ENCODE data around the gene NMRK1. TPM values are rescaled to one million over a fixed set of nuclear protein-coding genes. Genes with fewer than 3 reads are reported as not detected.

The NMRK1 gene
- total RNA-seq, 4 donors from 2014 or later = 25.7 to 43.5 (median 33.4) TPM

DNA sequence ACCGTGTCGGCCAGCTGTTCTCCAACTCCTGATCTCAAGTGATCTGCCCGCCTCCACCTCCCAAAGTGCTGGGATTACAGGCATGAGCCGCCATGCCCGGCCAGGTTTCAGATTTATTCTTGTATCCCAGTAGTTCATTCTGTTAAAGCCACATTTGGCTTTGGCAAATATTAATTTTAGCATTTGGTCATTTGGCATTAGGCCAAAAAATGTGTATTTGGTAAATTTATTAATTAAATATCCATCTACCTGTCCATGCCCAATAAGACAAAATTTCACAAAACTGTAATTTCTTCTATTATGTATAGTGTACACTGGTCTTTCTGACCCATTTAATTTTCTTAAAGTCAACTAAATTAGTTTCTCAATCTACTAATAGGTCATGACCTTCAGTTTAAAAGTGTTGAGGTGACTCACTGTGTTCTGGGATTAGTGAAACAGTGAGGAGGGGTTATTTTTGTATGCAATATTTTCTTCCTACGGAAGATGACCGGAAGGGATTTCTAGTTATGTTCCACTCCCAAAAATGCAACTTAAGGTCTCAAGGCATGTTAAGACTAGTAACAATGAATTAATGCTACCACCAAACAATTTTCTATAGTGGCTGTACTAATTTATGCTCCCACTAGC lies 21.4 kb upstream of the NMRK1 start:
- intact Hi-C loops (cut with DNase I; ENCODE audit: low total_unique reads) = no loop called here
- WGBS, 2 donors = 80 to 91% methylated on average over 7 of the region's 7 CpGs
- TF ChIP-seq CTCF (IDR thresholded peaks at IDR 0.05) (no peak), POLR2A (IDR thresholded peaks at IDR 0.05) (no peak)
- DNase-seq (ENCODE audit: low spot score in 2 of 2) = no peak
- no peak overlapping the region for H3K4me3 ChIP-seq (ENCODE audit: low read depth, poor library complexity, severe bottlenecking)

DNA sequence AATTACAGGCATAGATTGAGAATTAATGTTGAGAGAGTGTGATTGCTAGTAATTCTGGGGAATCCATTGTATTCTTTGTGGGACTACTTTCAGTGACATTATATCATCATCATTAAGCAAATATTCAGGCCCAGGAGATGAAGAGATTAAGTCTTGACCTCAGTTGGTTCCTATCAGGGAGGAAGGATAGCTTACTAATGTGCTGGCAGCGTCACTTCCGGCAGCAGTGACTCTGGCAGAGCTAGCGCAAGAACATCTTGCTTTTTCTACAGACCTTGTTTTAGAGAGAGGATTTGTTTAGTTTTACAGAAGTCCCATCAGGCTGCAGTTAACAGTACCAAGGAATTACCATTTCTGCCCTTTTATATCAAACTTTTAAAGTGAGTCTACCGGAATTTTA lies 20.6 kb upstream of the NMRK1 start:
- 62 to 63% methylated on average over 4 of the region's 4 CpGs for whole genome bisulfite sequencing, 2 donors
- DNase-seq (ENCODE audit: low spot score in 2 of 2) = no peak
- H3K4me3 ChIP-seq (ENCODE audit: low read depth, poor library complexity, severe bottlenecking) = no peak overlapping the region
- no peak for TF ChIP-seq CTCF (IDR thresholded peaks at IDR 0.05)
- no peak for TF ChIP-seq POLR2A (IDR thresholded peaks at IDR 0.05)
- intact Hi-C loops (cut with DNase I; ENCODE audit: low total_unique reads) = no loop called here

GRCh38 chr9:75106857-75107256 lies 18.9 kb upstream of the NMRK1 start:
- intact Hi-C loops (cut with DNase I; ENCODE audit: low total_unique reads) = no loop called here
- 80 to 81% methylated on average over 6 of the region's 6 CpGs for WGBS, 2 donors
- DNase-seq (ENCODE audit: low spot score in 2 of 2) = no peak
- no peak for TF ChIP-seq POLR2A (IDR thresholded peaks at IDR 0.05)
- no peak for TF ChIP-seq CTCF (IDR thresholded peaks at IDR 0.05)
- no peak overlapping the region for H3K4me3 ChIP-seq (ENCODE audit: low read depth, poor library complexity, severe bottlenecking)

GRCh38 chr9:75105841-75106240 lies 17.9 kb upstream of the NMRK1 start:
- H3K4me3 ChIP-seq (ENCODE audit: low read depth, poor library complexity, severe bottlenecking) = no peak overlapping the region
- intact Hi-C loops (cut with DNase I; ENCODE audit: low total_unique reads) = no loop called here
- DNase-seq (ENCODE audit: low spot score in 2 of 2) = no peak
- 73 to 75% methylated on average over 2 of the region's 2 CpGs for WGBS, 2 donors
- TF ChIP-seq CTCF (IDR thresholded peaks at IDR 0.05) (no peak), POLR2A (IDR thresholded peaks at IDR 0.05) (no peak)

DNA sequence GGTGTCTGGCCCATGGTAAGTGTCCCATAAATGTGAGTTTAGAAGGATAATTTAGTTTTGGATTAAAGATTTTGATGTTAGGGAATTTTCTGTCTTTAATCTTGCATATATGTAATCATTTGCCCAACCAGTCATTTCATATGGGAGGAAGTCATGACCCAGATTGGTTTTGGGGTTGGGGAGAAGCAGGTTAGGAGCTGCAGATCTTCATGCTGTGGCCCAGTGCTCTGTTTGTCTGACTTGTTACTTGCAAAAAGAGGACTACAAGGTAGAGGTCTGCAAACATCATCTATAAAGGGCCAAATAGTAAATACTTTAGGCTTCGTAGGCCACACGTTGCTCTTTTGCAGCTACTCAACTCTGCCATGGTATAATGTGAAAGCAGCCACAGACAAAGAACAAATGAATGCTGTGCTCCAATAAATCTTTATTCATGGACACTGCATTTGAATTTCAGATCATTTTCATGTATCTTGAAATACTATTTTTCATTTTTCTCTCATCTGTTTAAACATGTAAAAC lies 17.1 kb upstream of the NMRK1 start:
- WGBS, 2 donors = 84 to 93% methylated on average over 2 of the region's 2 CpGs
- no peak for DNase-seq (ENCODE audit: low spot score in 2 of 2)
- intact Hi-C loops (cut with DNase I; ENCODE audit: low total_unique reads) = no loop called here
- no peak overlapping the region for H3K4me3 ChIP-seq (ENCODE audit: low read depth, poor library complexity, severe bottlenecking)
- TF ChIP-seq POLR2A (IDR thresholded peaks at IDR 0.05) (no peak), CTCF (IDR thresholded peaks at IDR 0.05) (no peak)

- intact Hi-C loops (cut with DNase I; ENCODE audit: low total_unique reads) = no loop called here
- TF ChIP-seq CTCF (IDR thresholded peaks at IDR 0.05) = no peak
- TF ChIP-seq POLR2A (IDR thresholded peaks at IDR 0.05) = no peak
- no peak overlapping the region for H3K4me3 ChIP-seq (ENCODE audit: low read depth, poor library complexity, severe bottlenecking)
- DNase-seq (ENCODE audit: low spot score in 2 of 2) = no peak
- 76 to 92% methylated on average over 3 of the region's 3 CpGs for WGBS, 2 donors
Observed at GRCh38 chr9:75104607-75105006, 16.7 kb upstream of the NMRK1 start.

Data from lower leg skin (tissue), 4 donors.